Activated gamma-delta T cell treated with Interleukin-2 at 50 U/mL for 16 hours (primary cell): ENCODE data around the gene CACNB1.
"Not testable (repeated sequence)": the region's sequence is repeated elsewhere in the genome, so short reads cannot be mapped to it uniquely, and the experiment has no call there.

Source experiments
- DNase-seq: peaks from one replicate; pipeline ENCODE4 v3.0.0-alpha.2; 2020

The CACNB1 gene

DNA sequence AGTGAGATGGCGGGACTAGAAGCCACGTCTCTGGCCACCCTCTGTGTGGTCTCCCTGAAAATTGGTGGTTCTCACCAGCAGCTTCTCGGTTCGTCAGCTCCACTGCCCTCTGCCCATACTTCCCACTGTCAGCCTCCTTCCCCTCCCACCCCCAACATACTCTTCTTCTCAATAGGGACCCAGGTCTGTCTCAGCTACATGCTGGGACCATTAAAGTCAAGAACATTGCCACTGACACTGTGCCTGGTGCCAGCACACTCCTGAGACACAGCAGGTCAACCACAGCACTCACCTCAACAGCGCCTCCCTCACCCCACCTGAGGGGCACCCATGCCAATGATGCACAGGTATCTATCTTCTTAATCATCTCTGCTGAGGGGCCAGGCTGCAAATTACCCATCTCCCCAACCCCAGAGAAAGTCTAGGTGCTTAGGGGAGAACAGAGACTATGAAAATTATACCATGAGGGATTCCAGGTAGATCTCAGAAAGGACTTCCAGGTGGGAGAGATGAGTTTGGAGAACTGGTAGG, 47.3 kb downstream of the CACNB1 start:
- no peak for DNase-seq

DNA sequence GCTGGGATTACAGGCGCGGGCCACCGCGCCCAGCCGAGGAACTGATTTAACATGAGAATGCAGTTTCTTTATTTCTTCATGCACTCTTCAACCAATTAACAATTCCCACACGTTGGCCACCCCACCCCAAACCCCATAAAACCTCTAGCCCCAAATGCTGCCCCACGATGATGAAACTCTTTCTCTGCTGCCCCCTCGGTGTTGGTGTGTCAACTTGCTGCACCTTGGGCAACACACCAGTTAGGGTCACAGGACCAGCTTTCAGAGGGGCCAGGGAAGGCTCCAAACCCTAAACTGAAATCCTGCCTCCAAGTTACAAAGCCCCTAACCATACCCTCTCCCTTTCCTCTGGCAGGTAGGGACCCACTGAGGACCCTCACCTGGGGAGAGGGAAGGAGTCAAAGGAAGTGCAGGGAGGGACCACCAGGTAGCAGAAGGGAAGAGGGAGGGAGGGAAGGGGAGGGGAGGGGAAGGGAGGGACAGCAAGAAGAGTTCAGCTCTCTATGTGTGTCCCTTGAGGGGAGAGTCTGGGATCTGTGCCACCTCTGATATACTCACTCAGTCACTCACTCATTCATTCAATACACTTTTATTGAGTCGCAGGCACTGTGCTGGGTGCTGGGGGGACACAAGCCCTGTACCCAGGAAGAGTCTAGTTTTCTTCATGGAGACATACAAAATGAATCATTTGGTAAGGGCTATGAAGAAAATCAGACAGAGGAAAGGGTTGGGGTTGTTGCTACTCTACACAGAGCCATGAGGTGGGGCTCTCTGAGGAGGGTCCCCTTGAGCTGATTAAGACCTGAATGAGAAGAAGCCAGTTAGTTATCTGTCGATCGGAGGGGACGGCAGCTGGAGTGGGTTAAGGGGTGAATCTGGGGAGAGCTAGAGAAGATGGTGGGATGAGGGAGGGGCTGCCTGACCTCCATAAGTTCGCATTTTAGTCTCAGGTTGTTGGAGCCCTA, 50.0 kb downstream of the CACNB1 start:
- no peak for DNase-seq

DNA sequence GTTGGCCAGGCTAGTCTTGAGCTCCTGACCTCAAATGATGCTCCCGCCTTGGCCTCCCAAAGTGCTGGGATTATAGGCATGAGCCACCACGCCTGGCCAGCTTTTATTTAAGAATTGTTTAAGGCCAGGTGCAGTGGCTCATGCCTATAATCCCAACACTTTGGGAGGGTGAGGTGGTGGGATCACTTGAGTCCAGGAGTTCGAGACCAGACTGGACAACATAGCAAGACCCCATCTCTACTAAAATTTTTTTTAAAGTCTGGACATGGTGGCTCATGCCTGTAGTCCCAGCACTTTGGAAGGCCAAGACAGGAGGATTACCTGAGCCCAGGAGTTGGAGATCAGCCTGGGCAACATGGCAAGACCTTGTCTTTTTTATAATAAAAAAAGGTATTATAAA, 51.2 kb downstream of the CACNB1 start:
- DNase-seq = no peak

GRCh38 chr17:39145143-39145542, 52.3 kb downstream of the CACNB1 start:
- no peak for DNase-seq

DNA sequence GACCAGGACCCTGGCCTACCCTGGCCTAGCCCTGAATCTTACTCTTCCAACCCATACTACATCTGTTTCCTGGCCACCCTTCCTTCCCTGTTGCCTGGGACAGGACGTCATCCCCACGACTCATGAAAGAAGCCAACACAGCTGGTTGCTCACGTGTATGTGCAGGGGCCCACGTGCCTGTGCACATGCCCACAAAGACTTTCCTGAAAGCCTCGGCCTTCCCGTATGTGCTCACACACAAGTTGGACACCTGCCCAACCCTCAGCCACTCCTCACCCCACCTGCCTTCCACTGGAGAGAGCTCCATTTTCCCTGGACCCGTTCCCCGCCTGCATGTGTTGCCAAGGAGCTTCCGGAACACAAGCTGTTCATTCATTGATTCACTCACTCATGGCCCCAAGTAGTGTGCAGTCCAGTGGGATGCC, 53.0 kb downstream of the CACNB1 start:
- no peak for DNase-seq

GRCh38 chr17:39143552-39144093, 53.8 kb downstream of the CACNB1 start:
- DNase-seq = no peak

DNA sequence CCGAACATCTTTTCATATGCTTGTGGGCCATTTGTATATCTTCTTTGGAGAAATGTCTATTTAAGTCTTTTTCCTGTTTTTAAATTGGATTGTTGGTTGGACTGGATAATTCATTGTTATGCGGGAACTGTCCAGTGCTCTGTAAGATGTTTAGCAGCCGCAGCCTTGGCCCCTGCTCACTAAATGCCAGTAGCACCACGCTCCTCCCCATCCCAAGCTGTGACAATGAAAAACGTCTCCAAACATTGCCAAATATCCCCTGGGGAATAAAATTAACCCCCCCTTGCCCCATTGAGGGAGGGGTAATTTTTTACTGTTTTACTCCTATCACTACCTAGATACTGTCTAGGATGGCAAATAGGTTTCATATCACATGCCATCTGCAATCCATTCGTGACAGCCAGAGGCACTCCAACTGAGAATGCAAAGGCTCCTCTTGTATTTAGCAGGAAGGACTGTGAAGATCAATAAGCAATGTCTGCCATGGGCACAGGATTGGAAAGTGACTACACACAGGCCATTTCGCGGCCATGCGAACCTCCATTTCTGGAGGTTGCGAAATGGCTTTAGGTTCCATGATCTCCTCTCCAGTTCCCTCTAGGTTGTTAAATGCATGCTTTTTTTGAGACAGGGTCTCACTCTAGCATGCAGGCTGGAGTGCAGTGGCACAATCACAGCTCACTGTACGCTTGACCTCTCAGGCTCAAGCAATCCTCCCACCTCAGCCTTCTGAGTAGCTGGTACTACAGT, 55.4 kb downstream of the CACNB1 start:
- DNase-seq = no peak

GRCh38 chr17:39141294-39141693, 56.2 kb downstream of the CACNB1 start:
- DNase-seq = no peak

DNA sequence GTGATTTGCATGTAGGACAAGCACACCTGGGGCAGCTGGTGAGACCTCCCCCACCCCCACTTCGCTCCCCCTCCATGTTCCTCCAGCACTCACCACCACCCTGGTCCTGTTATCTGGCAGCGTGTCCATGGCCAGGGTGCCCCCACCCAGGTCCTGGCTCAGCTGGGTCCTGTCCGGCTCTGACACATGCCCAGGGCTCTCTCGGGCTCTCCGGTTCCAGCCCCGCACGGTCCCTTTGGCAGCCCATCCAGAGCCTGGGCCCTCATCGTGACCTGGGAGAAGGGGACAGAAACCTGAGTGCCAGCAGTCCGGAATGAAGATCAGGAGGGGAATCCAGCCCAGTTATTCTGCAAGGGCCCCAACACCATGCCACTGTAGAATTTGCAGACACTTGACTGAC, 57.9 kb downstream of the CACNB1 start:
- no peak for DNase-seq

- DNase-seq = no peak
These were observed 58.3 kb downstream of the CACNB1 start for GRCh38 chr17:39139161-39139511.

GRCh38 chr17:39138431-39139160, 58.9 kb downstream of the CACNB1 start:
- DNase-seq = no peak

GRCh38 chr17:39134878-39135277, 62.6 kb downstream of the CACNB1 start:
- no peak for DNase-seq

- no peak for DNase-seq
These were observed 65.3 kb downstream of the CACNB1 start for GRCh38 chr17:39132192-39132610.

DNA sequence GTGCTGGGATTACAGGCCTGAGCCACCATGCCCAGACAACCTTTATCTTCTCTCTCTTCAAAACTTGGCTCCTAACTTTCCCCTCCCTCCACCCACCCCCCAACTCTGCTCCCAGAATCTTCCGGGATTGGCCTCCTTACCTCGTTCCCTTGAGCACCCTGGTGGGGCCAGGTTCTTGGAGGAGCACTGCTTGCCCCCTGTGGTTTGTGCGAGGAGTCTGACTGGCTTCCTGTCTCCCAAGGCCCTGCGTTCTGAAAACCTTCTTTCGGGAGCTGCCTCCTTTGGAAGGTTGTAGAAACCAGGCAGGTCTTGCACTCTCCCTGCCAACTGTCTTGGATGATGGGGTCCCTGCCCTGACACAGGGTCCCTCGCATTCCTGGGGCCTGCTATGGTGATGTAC, 65.9 kb downstream of the CACNB1 start:
- no peak for DNase-seq

DNA sequence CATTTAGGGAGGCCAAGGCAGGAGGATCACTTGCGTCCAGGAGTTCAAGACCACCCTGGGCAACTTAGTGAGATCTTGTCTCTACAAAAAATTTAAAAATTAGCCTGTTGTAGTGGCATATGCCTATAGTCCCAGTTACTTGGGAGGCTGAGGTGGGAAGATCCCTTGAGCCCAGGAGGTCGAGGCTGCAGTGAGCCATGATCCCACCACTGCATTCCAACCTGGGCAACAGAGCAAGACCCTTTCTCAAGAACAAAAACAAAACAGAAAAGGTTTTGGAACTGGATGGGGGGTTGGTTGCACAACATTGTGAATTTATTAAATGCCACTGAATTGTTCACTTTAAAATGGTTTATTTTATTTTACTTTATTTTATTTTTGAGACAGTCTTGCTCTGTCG, 67.3 kb downstream of the CACNB1 start:
- DNase-seq = no peak

DNA sequence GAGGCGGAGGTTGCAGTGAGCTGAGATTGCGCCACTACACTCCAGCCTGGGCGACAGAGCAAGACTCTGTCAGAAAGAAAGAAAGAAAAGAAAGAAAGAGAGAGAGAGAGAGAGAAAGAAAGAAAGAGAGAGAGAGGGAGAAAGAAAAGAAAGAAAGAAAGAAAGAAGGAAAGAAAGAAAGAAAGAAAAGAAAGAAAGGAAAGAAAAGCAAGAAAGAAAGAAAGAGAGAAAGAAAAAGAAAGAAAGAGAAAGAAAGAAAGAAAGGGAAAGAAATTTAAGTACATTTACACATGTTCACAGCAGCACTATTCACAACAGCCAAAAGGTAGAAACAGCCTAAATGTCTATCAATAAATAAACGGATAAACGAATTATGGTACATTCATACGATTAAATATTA, 67.9 kb downstream of the CACNB1 start:
- DNase-seq = not testable (repeated sequence)

DNA sequence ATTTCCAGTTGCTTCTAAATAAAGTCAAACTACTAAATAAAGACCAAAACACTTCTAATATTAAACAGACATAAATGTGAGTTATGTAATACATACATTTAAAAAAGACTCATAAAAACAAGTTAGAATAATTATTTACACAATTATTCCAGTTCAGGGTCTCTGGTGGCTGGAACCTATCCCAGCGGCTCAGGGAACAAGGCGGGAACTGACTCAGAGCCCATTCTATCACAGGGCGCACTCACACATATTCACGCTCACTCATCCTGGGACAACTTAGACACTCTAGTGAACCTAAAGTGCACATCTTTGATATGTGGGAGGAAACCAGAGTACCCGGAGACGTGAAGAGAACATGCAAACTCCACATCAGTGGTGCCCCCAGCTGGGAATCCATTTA, 71.0 kb downstream of the CACNB1 start:
- no peak for DNase-seq

DNA sequence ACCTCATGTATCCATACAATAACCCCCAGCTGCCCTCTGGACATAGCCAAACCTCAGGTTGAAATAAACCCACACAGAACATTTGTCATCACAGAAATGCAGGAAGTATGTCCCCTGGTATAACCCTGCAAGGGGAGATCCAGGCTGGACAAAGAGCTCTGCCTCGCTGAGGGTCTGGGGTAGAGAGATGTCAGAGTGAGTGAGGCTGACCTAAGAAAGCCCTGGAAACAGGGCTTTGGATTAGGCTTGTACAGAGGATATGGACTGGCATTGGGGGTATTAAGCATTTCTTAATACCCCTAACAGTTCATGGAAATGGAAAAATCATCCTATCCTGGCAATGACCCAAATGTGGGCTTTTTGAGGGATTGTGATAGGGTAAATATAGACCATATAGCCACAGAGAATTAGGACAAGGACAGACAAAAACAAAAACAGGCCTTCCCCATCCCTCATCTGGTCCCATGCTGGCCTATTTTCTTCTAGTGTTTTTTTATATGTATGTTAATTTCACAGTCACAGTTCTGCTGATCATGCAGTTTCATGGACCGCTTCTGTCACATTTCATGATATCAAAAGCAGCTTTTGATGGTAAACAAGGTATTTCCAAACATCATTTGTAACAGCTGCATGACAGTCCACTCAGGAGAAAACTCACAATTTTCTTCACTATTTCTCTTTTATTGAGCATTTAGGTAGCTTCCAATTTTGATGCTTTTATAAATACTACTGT, 72.2 kb downstream of the CACNB1 start:
- DNase-seq = no peak

- no peak for DNase-seq
These were observed 73.8 kb downstream of the CACNB1 start for GRCh38 chr17:39123627-39124026.
